HG03521 (cell line): ENCODE measurements around the gene MAPK8IP2.

Experiments
- ATAC-seq: cut with Tn5 transposase; IDR thresholded peaks from one replicate; pipeline ENCODE4 v1.9.1; 2021; ENCODE audit warnings: mild to moderate bottlenecking, moderate library complexity; ENCODE audit not compliant: unreplicated experiment

MAPK8IP2 gene

GRCh38 chr22:50574383-50574755, 26.2 kb upstream of the MAPK8IP2 start:
- no peak for ATAC-seq

- no peak for ATAC-seq
Measured at GRCh38 chr22:50575426-50575941, 25.1 kb upstream of the MAPK8IP2 start.

- no peak for ATAC-seq
Measured at GRCh38 chr22:50576070-50576469, 24.5 kb upstream of the MAPK8IP2 start.

GRCh38 chr22:50576806-50577696, 23.5 kb upstream of the MAPK8IP2 start:
- no peak for ATAC-seq

GRCh38 chr22:50577697-50577986, 23.0 kb upstream of the MAPK8IP2 start:
- ATAC-seq, result no peak

GRCh38 chr22:50577987-50578775, 22.4 kb upstream of the MAPK8IP2 start, which contains the start of gene CPT1B:
TSS of gene CPT1B (minus strand) at chr22:50578427. CDS start at chr22:50577915, 512 bp downstream.
- no peak for ATAC-seq

GRCh38 chr22:50578776-50579310, 21.8 kb upstream of the MAPK8IP2 start:
- ATAC-seq, result no peak

GRCh38 chr22:50579752-50580151, 20.8 kb upstream of the MAPK8IP2 start:
- no peak for ATAC-seq

GRCh38 chr22:50581031-50581949, 19.3 kb upstream of the MAPK8IP2 start:
- ATAC-seq, result no peak

- no peak for ATAC-seq
Measured at GRCh38 chr22:50581950-50582492, 18.6 kb upstream of the MAPK8IP2 start.

- ATAC-seq, result peak; percentile 87
Measured at GRCh38 chr22:50582493-50583293, 17.9 kb upstream of the MAPK8IP2 start, which contains the start of gene CHKB. TSS of gene CHKB (minus strand) at chr22:50582849. CDS start at chr22:50582781, 68 bp downstream.

GRCh38 chr22:50583294-50583861, 17.2 kb upstream of the MAPK8IP2 start:
- peak; percentile 24 for ATAC-seq

- ATAC-seq, result no peak
Measured at GRCh38 chr22:50584106-50585096, 16.2 kb upstream of the MAPK8IP2 start.

- ATAC-seq, result no peak
Measured at GRCh38 chr22:50585238-50585637, 15.4 kb upstream of the MAPK8IP2 start.

- ATAC-seq, result no peak
Measured at GRCh38 chr22:50585781-50586180, 14.8 kb upstream of the MAPK8IP2 start.

- ATAC-seq, result no peak
Measured at GRCh38 chr22:50586416-50586815, 14.2 kb upstream of the MAPK8IP2 start.

GRCh38 chr22:50587407-50587806, 13.2 kb upstream of the MAPK8IP2 start:
- no peak for ATAC-seq

- ATAC-seq, result no peak
Measured at GRCh38 chr22:50595189-50595588, 5.4 kb upstream of the MAPK8IP2 start.
